CD4-positive, alpha-beta T cell (primary cell): ENCODE measurements around the gene COL6A5. TPM values are rescaled to one million over a fixed set of nuclear protein-coding genes. Genes with fewer than 3 reads are reported as not detected.

Experiments
- ATAC-seq: fragments of 200-7000 bp; cut with Tn5 transposase; one replicate; pipeline ENCODE4 v1.10.0; 2022; ENCODE audit warnings: mild to moderate bottlenecking; ENCODE audit not compliant: poor library complexity
- CTCF ChIA-PET: fragments of 350-600 bp; sonication (Branson Sonifier 250); formaldehyde crosslinking; loops from one replicate; lab custom pipeline; 2021; ENCODE audit warnings: antibody characterized with exemption, inconsistent platforms; lab: Charles Lee
- POLR2A ChIA-PET: fragments of 350-600 bp; sonication (Branson Sonifier 250); formaldehyde crosslinking; loops from one replicate; lab custom pipeline; 2021; ENCODE audit warnings: antibody characterized with exemption, inconsistent platforms; lab: Charles Lee
- DNase-seq, 14 experiments: peaks; one replicate each; pipeline ENCODE4 v3.0.0-alpha.2; 2013 to 2020; ENCODE audit warnings: mixed read lengths in 2 of 14
- H3K27ac ChIP-seq, 2 donors: one replicate each; pipeline versions ENCODE4 v1.5.1 to v1.7.0; 2013; ENCODE audit warnings: low read length in 2 of 2, low read depth in 1 of 2, mild to moderate bottlenecking in 1 of 2
- H3K27me3 ChIP-seq, 2 experiments: 1 replicate in 1 of 2; 2 replicates in 1 of 2; pipeline versions ENCODE4 v1.6.1 to v1.7.0; 2013; ENCODE audit warnings: low read length in 2 of 2, control low read depth in 1 of 2, mild to moderate bottlenecking in 1 of 2, moderate library complexity in 1 of 2; ENCODE audit not compliant: insufficient read depth in 2 of 2, control insufficient read depth in 1 of 2
- H3K36me3 ChIP-seq: one replicate; pipeline ENCODE4 v1.6.1; 2013; ENCODE audit warnings: low read length, control low read depth; ENCODE audit not compliant: insufficient read depth
- H3K4me1 ChIP-seq: one replicate; pipeline ENCODE4 v1.6.1; 2013; ENCODE audit warnings: low read length, control low read depth; ENCODE audit not compliant: insufficient read depth
- H3K4me3 ChIP-seq: one replicate; pipeline ENCODE4 v1.5.1; 2013; ENCODE audit warnings: mild to moderate bottlenecking, low read length, moderate library complexity
- H3K9me3 ChIP-seq, 2 experiments: 1 replicate in 1 of 2; 2 replicates in 1 of 2; pipeline versions ENCODE4 v1.6.1 to v1.7.0; 2013; ENCODE audit warnings: low read length in 2 of 2, mild to moderate bottlenecking in 2 of 2, control low read depth in 1 of 2, moderate library complexity in 1 of 2; ENCODE audit not compliant: control insufficient read depth in 1 of 2, insufficient read depth in 1 of 2
- H3K27ac Mint-ChIP-seq: one replicate; pipeline ENCODE4 v1.8.0; 2020; ENCODE audit warnings: mixed read lengths
- H3K27me3 Mint-ChIP-seq: one replicate; pipeline ENCODE4 v1.8.0; 2021; ENCODE audit warnings: mixed read lengths
- H3K36me3 Mint-ChIP-seq: one replicate; pipeline ENCODE4 v1.8.0; 2021; ENCODE audit warnings: low read depth, mixed read lengths
- H3K4me1 Mint-ChIP-seq: one replicate; pipeline ENCODE4 v1.8.0; 2021; ENCODE audit warnings: low read depth, mixed read lengths
- H3K4me3 Mint-ChIP-seq: one replicate; pipeline ENCODE4 v1.8.0; 2020; ENCODE audit warnings: mild to moderate bottlenecking, mixed read lengths
- H3K9me3 Mint-ChIP-seq: one replicate; pipeline ENCODE4 v1.8.0; 2020; ENCODE audit warnings: mixed read lengths
- CTCF ChIP-seq: fragments of 200-600 bp; IDR thresholded peaks from one replicate; pipeline ENCODE4 v1.8.0; 2022; ENCODE audit warnings: antibody characterized with exemption, mild to moderate bottlenecking
- intact Hi-C, 2 experiments: fragments of 100-400 bp; cut with DNase I in 1 of 2; cut with micrococcal nuclease in 1 of 2; formaldehyde crosslinking; loops; one replicate each; pipeline versions ENCODE4 v1.15.1 to v1.9.0; 2023 to 2025; cut with DNase I, micrococcal nuclease
- total RNA-seq, 174 experiments: library from RNA in 2 of 174; stranded (reverse) in 2 of 174; gene quantifications; one replicate each; pipeline ENCODE4 v1.2.3 and lab custom pipeline; 2021 to 2026

Gene COL6A5
- total RNA-seq, 2 experiments from 2014 or later: not detected

- Mint-ChIP-seq H3K27me3 (peaks cover 15% of the 10 kb centered on the region), H3K4me3 (no peak overlapping the region), H3K27ac (no peak overlapping the region), H3K36me3 (no peaks in the 10 kb centered on the region), H3K9me3 (no peaks in the 10 kb centered on the region), H3K4me1 (no peaks in the 10 kb centered on the region)
- Histone ChIP-seq H3K27ac (no peak overlapping the region), H3K36me3 (no peaks in the 10 kb centered on the region), H3K27me3 (no peaks in the 10 kb centered on the region), H3K4me1 (no peaks in the 10 kb centered on the region), H3K9me3 (no peaks in the 10 kb centered on the region), H3K4me3 (no peak overlapping the region)
- intact Hi-C loops: no loop called here
- DNase-seq (no peak), ATAC-seq (no peak)
- CTCF ChIA-PET: no interaction called here
- POLR2A ChIA-PET: no interaction called here
- TF ChIP-seq CTCF: no peak
Measured at GRCh38 chr3:130490241-130490640, 144.8 kb downstream of the COL6A5 start.

GRCh38 chr3:130491431-130491830, 146.0 kb downstream of the COL6A5 start:
- H3K27me3 ChIP-seq: no peaks in the 10 kb centered on the region
- POLR2A ChIA-PET: no interaction called here
- no peak for ATAC-seq
- H3K9me3 Mint-ChIP-seq: no peaks in the 10 kb centered on the region
- H3K27me3 Mint-ChIP-seq: peaks cover 12% of the 10 kb centered on the region
- intact Hi-C loops: no loop called here
- no peak overlapping the region for H3K27ac Mint-ChIP-seq
- H3K4me3 Mint-ChIP-seq: no peak overlapping the region
- H3K4me3 ChIP-seq: no peak overlapping the region
- no peak for TF ChIP-seq CTCF
- no peaks in the 10 kb centered on the region for H3K36me3 Mint-ChIP-seq
- H3K4me1 ChIP-seq: no peaks in the 10 kb centered on the region
- no peak for DNase-seq
- no peak overlapping the region for H3K27ac ChIP-seq
- CTCF ChIA-PET: no interaction called here
- no peaks in the 10 kb centered on the region for H3K4me1 Mint-ChIP-seq
- no peaks in the 10 kb centered on the region for H3K9me3 ChIP-seq
- H3K36me3 ChIP-seq: no peaks in the 10 kb centered on the region

GRCh38 chr3:130504701-130505100, 159.2 kb downstream of the COL6A5 start:
- Mint-ChIP-seq H3K27ac (no peak overlapping the region), H3K9me3 (no peaks in the 10 kb centered on the region), H3K4me1 (no peaks in the 10 kb centered on the region), H3K36me3 (no peaks in the 10 kb centered on the region), H3K27me3 (peaks cover 58% of the 10 kb centered on the region), H3K4me3 (no peak overlapping the region)
- DNase-seq (no peak), ATAC-seq (no peak)
- no peaks in the 10 kb centered on the region for H3K36me3 ChIP-seq
- no peak overlapping the region for H3K27ac ChIP-seq
- CTCF ChIA-PET: no interaction called here
- H3K27me3 ChIP-seq: peaks cover 8 to 12% of the 10 kb centered on the region in 2 experiments
- no peak for TF ChIP-seq CTCF
- H3K4me3 ChIP-seq: no peak overlapping the region
- POLR2A ChIA-PET: no interaction called here
- H3K4me1 ChIP-seq: no peaks in the 10 kb centered on the region
- intact Hi-C loops: no loop called here
- no peaks in the 10 kb centered on the region for H3K9me3 ChIP-seq
